Middle frontal gyrus (tissue), 1 donor: ENCODE data around the gene OTOGL.

Experiments used
- DNase-seq: peaks from one replicate; pipeline ENCODE4 v3.0.0-alpha.2; 2015; ENCODE audit warnings: low spot score; ENCODE audit errors: extremely low spot score

The OTOGL gene

GRCh38 chr12:80183939-80184338 is 84.6 kb downstream of the OTOGL start:
- no peak for DNase-seq

GRCh38 chr12:80184926-80185325 is 85.6 kb downstream of the OTOGL start:
- no peak for DNase-seq

- DNase-seq = peak; percentile 57
Measured at GRCh38 chr12:80186727-80187217, 87.4 kb downstream of the OTOGL start.

- no peak for DNase-seq
Measured at GRCh38 chr12:80187660-80188090, 88.3 kb downstream of the OTOGL start.

GRCh38 chr12:80188576-80188975 is 89.2 kb downstream of the OTOGL start:
- DNase-seq = no peak

GRCh38 chr12:80189241-80189640 is 89.9 kb downstream of the OTOGL start:
- no peak for DNase-seq

- no peak for DNase-seq
Measured at GRCh38 chr12:80190001-80190400, 90.7 kb downstream of the OTOGL start.

GRCh38 chr12:80192087-80192486 is 92.8 kb downstream of the OTOGL start:
- no peak for DNase-seq

DNA sequence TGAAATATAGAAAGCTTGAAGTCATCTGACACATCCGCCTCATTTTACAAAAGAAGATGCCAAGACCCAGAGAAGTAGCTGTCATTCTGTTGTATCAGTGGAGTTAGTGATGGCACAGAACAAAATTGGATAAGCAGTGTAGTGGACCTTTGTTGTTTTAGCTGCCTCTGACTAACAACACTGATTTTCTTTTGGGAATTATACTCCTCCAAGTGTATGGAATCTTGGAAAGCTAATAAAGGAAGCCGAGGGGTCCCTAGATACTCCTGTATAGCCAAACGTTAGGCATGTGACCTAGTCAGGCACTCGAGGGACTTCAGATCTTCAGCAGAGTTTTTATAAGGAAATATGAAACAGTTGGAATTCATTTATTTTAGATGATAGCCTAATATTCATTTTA is 94.5 kb downstream of the OTOGL start:
- no peak for DNase-seq

DNA sequence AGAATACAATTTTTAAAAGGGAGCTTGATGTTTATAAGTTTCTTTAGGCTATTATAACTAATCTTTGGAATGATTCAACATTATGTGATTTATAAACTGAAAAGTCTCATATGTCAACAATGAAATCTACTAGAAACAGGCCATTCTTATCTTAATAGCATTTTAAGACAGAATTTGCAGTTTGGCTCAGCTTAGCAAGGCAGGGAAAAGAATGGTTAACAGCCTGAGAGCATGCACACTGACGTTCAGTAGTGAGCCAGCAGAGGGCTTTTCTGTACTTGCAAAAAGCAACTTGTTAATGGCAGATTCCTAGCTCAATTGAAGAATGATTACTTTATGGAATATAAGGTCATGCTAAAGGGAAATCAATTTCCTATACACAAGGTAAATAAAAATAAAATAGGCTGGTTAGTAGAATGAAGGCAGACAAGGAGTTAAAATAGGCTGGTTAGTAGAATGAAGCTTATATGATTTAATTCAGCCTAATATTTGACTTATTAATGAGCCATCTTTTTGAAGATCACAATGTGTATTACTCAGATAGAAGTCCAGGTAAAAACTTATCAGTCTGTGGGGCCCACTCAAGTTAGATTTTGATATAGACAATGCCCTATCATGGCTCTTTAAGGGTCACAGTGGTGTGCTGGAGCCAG is 95.9 kb downstream of the OTOGL start:
- no peak for DNase-seq

- no peak for DNase-seq
Measured at GRCh38 chr12:80195737-80196136, 96.4 kb downstream of the OTOGL start.

DNA sequence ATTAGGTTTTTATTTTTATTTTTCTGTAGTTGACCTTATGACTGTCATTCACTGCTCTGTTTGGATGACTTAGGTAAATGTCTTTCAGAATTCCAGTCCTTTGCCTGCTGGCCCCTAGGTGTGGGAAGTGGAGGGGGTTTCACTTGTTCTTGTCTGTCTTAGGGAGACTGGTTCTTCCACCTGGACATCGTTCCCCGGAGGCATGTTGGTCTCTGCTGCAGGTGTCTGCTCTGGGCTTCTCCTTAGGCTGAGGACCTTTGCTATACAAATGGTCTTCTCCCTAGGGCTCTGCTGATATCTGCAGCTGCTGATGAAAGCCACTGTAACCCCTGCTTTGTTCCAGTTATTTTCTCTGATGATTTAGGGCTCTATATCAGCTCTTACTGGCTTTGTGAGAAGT is 97.1 kb downstream of the OTOGL start:
- DNase-seq = no peak

- no peak for DNase-seq
Measured at GRCh38 chr12:80198782-80199337, 99.5 kb downstream of the OTOGL start.

GRCh38 chr12:80199931-80200330 is 100.6 kb downstream of the OTOGL start:
- DNase-seq = no peak

DNA sequence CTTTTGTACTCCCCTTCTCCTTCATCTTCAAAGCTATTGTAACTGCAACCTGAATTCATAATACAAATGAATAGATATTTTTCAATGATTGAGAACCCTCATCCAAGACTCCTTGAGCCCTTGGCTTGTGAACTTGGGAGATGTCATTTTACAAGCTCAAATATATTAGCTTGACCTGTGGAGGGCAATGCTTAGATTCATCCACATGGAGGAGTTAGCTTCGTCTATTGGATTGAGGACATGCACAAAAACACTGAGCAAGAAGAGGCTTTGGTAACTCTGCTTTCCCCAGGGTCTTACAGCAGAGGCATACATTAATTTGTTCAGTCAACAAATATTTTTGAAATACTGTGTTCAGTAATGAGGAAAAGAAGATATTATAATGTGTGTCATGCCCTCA is 101.1 kb downstream of the OTOGL start:
- DNase-seq = no peak

- no peak for DNase-seq
Measured at GRCh38 chr12:80201908-80202307, 102.6 kb downstream of the OTOGL start.

GRCh38 chr12:80205960-80206359 is 106.6 kb downstream of the OTOGL start:
- DNase-seq = no peak

- no peak for DNase-seq
Measured at GRCh38 chr12:80208071-80208470, 108.7 kb downstream of the OTOGL start.

DNA sequence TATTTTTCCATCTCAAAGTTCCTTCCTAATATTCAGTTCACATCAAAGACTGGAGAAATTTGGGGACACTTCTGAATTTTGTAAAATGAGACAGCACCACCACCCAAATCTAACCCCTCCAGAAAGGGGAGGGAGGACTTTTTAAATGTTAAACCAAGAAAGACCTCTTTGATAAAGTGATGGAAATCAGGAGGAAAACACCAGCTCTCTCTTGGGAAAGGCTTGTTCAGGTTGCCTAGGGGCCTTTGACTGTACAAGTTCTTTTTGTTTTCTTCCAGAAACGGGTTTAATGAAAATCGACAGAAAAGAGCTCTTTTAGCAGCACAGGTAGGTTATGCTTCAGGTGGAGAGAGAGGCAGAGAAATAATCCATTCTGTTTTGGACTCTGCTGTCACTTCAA is 112.3 kb downstream of the OTOGL start:
- no peak for DNase-seq

- DNase-seq = no peak
Measured at GRCh38 chr12:80212938-80213645, 113.8 kb downstream of the OTOGL start.

DNA sequence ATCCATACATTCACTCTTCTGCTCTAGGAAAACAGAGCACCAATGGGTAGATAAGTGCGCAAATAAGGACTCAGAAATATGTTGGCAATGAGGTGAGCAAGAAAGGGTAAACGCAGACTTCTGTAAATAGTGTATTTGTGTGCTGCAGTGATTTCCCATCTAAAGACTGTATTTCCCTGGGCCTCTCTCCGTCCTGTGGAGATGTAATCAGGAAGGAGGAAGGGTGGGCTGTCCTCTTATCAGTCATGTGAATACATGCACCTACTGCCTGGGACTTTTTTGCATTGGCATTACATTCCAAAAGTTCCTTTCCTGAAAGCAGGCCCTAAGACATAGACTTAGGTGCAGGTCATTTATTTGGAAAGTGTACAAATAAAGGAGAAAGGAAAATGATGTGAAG is 114.5 kb downstream of the OTOGL start:
- no peak for DNase-seq

DNA sequence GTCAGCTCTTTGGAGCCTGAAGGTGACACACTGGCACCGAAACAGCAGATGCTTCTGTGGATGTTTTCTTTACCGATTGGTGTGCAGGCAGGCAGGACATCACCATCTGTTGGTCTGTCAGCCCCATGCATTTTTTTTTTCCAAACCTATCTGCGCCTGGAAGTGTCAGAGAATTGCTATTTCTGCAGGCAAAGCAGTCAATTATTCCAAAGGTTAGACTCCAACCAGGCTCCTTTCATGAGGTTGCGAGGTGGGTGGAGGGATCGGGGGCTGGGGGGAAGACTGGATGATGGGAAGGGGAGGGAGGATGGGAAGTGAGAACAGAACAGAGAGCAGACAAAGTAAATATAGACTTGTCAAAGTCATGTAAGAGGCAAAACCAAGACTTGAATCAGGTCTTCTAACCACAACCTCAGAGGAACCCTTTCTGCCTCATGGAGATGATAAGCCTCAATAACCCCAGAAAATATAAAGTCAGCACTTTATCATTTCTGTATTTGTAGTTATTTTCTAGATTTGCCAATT is 117.7 kb downstream of the OTOGL start:
- no peak for DNase-seq
